ENCODE data around the gene CD6.

DNA sequence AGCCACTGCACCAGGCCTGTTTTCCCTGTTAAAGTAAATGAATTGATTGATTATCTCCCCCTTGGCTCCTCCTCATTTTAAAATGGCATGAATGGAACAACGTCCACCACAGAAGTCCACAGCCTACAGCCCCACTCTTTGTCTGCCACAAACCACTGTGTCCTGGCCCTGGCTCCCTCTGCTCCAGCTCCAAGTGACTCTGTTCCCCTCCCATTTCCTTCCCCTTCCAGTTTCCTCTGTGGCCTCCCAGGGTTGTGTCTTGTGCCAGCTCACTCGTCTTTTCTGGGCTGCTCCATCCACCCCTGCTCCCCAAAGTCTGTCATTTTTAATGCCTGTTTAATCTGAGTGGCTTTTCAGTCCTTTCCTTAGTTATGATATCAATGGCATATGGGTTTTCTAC lies 78.4 kb downstream of the CD6 start:
- TF ChIP-seq YY1 (IDR thresholded peaks at IDR 0.05; ENCODE audit: insufficient read depth, insufficient read length), result no peak
- no peak for TF ChIP-seq ZNF274 (IDR thresholded peaks at IDR 0.05; ENCODE audit: low read depth, low read length)
- no peak for TF ChIP-seq SUZ12 (IDR thresholded peaks at IDR 0.05; ENCODE audit: extremely low read depth, insufficient read depth, insufficient read length)
